ENCODE data around the gene SUV39H2.

DNA sequence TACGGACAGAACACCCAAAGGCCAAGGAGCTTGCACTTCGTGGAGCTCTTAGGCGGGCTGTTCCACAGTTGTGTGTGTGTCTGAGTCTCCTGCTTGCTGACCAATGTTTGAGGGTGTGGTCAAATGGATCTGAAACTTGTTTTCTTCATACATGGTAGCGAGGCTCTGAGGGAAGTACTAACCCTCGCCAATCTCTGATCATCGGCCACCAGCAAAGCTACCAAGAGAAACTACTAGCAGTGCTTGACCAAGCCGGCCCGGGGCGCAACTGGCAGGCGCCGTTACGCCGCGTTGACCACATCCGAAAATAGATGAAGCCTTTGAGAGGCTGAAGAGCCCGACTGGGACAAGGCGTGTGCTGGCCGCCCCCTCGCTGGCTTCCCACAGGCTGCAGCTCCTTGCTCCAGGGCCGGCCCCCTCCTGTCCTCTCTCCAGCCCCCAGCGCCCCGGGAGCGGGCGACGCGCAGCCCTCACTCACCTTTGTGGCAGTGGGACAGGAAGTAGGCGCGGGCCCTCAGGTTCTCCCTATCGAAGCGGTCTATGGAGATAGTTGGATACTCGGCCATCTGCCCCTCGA lies 74.8 kb downstream of the SUV39H2 start:
- TF ChIP-seq, protein P1, sequence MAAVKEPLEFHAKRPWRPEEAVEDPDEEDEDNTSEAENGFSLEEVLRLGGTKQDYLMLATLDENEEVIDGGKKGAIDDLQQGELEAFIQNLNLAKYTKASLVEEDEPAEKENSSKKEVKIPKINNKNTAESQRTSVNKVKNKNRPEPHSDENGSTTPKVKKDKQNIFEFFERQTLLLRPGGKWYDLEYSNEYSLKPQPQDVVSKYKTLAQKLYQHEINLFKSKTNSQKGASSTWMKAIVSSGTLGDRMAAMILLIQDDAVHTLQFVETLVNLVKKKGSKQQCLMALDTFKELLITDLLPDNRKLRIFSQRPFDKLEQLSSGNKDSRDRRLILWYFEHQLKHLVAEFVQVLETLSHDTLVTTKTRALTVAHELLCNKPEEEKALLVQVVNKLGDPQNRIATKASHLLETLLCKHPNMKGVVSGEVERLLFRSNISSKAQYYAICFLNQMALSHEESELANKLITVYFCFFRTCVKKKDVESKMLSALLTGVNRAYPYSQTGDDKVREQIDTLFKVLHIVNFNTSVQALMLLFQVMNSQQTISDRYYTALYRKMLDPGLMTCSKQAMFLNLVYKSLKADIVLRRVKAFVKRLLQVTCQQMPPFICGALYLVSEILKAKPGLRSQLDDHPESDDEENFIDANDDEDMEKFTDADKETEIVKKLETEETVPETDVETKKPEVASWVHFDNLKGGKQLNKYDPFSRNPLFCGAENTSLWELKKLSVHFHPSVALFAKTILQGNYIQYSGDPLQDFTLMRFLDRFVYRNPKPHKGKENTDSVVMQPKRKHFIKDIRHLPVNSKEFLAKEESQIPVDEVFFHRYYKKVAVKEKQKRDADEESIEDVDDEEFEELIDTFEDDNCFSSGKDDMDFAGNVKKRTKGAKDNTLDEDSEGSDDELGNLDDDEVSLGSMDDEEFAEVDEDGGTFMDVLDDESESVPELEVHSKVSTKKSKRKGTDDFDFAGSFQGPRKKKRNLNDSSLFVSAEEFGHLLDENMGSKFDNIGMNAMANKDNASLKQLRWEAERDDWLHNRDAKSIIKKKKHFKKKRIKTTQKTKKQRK (IDR thresholded peaks at IDR 0.05; ENCODE audit: low read depth, low read length), result no peak
- TF ChIP-seq MXI1 (IDR thresholded peaks at IDR 0.05; ENCODE audit: low read depth, low read length) (no peak), NFIC (IDR thresholded peaks at IDR 0.05; ENCODE audit: low read depth, low read length) (no peak), RCOR1 (conservative IDR thresholded peaks at IDR 0.05; ENCODE audit: low read depth, low read length) (no peak), EP300 (IDR thresholded peaks at IDR 0.05; ENCODE audit: borderline replicate concordance in 1 of 2, control insufficient read depth in 1 of 2, low read depth in 2 of 2, low read length in 2 of 2) (peak in 1 of 2 experiments; percentile 12; a peak in 1 of 4 replicates), NFYB (IDR thresholded peaks at IDR 0.05; ENCODE audit: insufficient read depth, low read depth, low read length) (no peak), SP1 (IDR thresholded peaks at IDR 0.05; ENCODE audit: low read depth, low read length) (no peak)
- TF ChIP-seq, protein P2, sequence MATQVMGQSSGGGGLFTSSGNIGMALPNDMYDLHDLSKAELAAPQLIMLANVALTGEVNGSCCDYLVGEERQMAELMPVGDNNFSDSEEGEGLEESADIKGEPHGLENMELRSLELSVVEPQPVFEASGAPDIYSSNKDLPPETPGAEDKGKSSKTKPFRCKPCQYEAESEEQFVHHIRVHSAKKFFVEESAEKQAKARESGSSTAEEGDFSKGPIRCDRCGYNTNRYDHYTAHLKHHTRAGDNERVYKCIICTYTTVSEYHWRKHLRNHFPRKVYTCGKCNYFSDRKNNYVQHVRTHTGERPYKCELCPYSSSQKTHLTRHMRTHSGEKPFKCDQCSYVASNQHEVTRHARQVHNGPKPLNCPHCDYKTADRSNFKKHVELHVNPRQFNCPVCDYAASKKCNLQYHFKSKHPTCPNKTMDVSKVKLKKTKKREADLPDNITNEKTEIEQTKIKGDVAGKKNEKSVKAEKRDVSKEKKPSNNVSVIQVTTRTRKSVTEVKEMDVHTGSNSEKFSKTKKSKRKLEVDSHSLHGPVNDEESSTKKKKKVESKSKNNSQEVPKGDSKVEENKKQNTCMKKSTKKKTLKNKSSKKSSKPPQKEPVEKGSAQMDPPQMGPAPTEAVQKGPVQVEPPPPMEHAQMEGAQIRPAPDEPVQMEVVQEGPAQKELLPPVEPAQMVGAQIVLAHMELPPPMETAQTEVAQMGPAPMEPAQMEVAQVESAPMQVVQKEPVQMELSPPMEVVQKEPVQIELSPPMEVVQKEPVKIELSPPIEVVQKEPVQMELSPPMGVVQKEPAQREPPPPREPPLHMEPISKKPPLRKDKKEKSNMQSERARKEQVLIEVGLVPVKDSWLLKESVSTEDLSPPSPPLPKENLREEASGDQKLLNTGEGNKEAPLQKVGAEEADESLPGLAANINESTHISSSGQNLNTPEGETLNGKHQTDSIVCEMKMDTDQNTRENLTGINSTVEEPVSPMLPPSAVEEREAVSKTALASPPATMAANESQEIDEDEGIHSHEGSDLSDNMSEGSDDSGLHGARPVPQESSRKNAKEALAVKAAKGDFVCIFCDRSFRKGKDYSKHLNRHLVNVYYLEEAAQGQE (IDR thresholded peaks at IDR 0.05; ENCODE audit: low read depth, low read length), result no peak
- TF ChIP-seq, protein P3, sequence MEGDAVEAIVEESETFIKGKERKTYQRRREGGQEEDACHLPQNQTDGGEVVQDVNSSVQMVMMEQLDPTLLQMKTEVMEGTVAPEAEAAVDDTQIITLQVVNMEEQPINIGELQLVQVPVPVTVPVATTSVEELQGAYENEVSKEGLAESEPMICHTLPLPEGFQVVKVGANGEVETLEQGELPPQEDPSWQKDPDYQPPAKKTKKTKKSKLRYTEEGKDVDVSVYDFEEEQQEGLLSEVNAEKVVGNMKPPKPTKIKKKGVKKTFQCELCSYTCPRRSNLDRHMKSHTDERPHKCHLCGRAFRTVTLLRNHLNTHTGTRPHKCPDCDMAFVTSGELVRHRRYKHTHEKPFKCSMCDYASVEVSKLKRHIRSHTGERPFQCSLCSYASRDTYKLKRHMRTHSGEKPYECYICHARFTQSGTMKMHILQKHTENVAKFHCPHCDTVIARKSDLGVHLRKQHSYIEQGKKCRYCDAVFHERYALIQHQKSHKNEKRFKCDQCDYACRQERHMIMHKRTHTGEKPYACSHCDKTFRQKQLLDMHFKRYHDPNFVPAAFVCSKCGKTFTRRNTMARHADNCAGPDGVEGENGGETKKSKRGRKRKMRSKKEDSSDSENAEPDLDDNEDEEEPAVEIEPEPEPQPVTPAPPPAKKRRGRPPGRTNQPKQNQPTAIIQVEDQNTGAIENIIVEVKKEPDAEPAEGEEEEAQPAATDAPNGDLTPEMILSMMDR (IDR thresholded peaks at IDR 0.05 in 2 of 3, conservative IDR thresholded peaks at IDR 0.05 in 1 of 3; ENCODE audit: control insufficient read depth in 2 of 3, extremely low read depth in 1 of 3, insufficient read depth in 1 of 3, low read depth in 3 of 3, low read length in 3 of 3), result peak in 1 of 3 experiments; percentile 8; a peak in 1 of 6 replicates

Data from GM12878 (cell line).